ENCODE measurements around the gene HYAL2. TPM values are rescaled to one million over a fixed set of nuclear protein-coding genes. Genes with fewer than 3 reads are reported as not detected.

HYAL2 gene
- polyA plus RNA-seq, 1 donor from 2014 or later, result 116 TPM

DNA sequence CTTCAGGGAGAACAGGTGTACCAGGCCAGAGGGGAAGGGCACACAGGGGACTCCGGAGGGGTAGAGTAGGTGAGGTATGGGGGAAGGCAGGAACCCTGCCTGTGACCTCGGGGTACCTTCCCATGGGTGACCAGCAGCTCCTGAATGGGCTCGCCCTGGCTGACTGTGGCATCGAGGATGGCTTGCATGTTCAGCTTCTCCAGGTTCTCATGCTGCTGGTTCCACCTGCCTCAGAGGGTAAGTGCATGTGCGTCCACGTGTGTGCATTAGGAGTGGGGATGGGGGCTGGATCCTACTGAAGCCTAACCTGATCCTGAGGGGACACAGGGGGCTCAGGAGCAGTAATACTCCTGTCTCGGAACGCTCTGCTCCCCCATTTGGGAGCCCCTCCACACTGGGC is 22.5 kb upstream of the HYAL2 start:
- TF ChIP-seq, protein P1, sequence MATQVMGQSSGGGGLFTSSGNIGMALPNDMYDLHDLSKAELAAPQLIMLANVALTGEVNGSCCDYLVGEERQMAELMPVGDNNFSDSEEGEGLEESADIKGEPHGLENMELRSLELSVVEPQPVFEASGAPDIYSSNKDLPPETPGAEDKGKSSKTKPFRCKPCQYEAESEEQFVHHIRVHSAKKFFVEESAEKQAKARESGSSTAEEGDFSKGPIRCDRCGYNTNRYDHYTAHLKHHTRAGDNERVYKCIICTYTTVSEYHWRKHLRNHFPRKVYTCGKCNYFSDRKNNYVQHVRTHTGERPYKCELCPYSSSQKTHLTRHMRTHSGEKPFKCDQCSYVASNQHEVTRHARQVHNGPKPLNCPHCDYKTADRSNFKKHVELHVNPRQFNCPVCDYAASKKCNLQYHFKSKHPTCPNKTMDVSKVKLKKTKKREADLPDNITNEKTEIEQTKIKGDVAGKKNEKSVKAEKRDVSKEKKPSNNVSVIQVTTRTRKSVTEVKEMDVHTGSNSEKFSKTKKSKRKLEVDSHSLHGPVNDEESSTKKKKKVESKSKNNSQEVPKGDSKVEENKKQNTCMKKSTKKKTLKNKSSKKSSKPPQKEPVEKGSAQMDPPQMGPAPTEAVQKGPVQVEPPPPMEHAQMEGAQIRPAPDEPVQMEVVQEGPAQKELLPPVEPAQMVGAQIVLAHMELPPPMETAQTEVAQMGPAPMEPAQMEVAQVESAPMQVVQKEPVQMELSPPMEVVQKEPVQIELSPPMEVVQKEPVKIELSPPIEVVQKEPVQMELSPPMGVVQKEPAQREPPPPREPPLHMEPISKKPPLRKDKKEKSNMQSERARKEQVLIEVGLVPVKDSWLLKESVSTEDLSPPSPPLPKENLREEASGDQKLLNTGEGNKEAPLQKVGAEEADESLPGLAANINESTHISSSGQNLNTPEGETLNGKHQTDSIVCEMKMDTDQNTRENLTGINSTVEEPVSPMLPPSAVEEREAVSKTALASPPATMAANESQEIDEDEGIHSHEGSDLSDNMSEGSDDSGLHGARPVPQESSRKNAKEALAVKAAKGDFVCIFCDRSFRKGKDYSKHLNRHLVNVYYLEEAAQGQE (IDR thresholded peaks at IDR 0.05; ENCODE audit: borderline replicate concordance), result no peak
- TF ChIP-seq TAF1 (IDR thresholded peaks at IDR 0.05; ENCODE audit: low read depth) (no peak), EZH2 (IDR thresholded peaks at IDR 0.05; ENCODE audit: borderline replicate concordance, insufficient read depth, low read length, poor library complexity, severe bottlenecking) (no peak), RAD21 (conservative IDR thresholded peaks at IDR 0.05) (no peak), POLR2AphosphoS5 (IDR thresholded peaks at IDR 0.05) (no peak), SMC3 (conservative IDR thresholded peaks at IDR 0.05; ENCODE audit: poor library complexity) (no peak), EP300 (conservative IDR thresholded peaks at IDR 0.05; ENCODE audit: poor library complexity, severe bottlenecking) (no peak), MXI1 (conservative IDR thresholded peaks at IDR 0.05; ENCODE audit: poor library complexity, severe bottlenecking) (no peak)
- TF ChIP-seq, protein P2, sequence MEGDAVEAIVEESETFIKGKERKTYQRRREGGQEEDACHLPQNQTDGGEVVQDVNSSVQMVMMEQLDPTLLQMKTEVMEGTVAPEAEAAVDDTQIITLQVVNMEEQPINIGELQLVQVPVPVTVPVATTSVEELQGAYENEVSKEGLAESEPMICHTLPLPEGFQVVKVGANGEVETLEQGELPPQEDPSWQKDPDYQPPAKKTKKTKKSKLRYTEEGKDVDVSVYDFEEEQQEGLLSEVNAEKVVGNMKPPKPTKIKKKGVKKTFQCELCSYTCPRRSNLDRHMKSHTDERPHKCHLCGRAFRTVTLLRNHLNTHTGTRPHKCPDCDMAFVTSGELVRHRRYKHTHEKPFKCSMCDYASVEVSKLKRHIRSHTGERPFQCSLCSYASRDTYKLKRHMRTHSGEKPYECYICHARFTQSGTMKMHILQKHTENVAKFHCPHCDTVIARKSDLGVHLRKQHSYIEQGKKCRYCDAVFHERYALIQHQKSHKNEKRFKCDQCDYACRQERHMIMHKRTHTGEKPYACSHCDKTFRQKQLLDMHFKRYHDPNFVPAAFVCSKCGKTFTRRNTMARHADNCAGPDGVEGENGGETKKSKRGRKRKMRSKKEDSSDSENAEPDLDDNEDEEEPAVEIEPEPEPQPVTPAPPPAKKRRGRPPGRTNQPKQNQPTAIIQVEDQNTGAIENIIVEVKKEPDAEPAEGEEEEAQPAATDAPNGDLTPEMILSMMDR (IDR thresholded peaks at IDR 0.05; ENCODE audit: poor library complexity, severe bottlenecking), result no peak
- H3K27ac ChIP-seq (ENCODE audit: low read length), result no peak overlapping the region
- H2AFZ ChIP-seq (ENCODE audit: low read depth, low read length), result no peak overlapping the region
- H3K4me2 ChIP-seq (ENCODE audit: low read length), result no peak overlapping the region
- peak overlapping the region; percentile 5 for H3K9ac ChIP-seq (ENCODE audit: low read length)
- H3K4me3 ChIP-seq (ENCODE audit: low read length), result peak overlapping the region; percentile 54
- H3K36me3 ChIP-seq (ENCODE audit: insufficient read depth, low read length), result no peaks in the 10 kb centered on the region
- H3K27me3 ChIP-seq (ENCODE audit: insufficient read depth, low read depth, low read length), result peaks cover 38% of the 10 kb centered on the region
- no peaks in the 10 kb centered on the region for H4K20me1 ChIP-seq (ENCODE audit: insufficient read depth)
- no peaks in the 10 kb centered on the region for H3F3A ChIP-seq (ENCODE audit: insufficient read depth, low read length, poor library complexity, severe bottlenecking)
- H3K9me2 ChIP-seq (ENCODE audit: insufficient read depth, low read length), result no peaks in the 10 kb centered on the region
- peaks cover 6% of the 10 kb centered on the region for H3K79me2 ChIP-seq (replicated peaks; ENCODE audit: insufficient read depth, low read length)
- H3K9me3 ChIP-seq (ENCODE audit: low read length), result no peaks in the 10 kb centered on the region

DNA sequence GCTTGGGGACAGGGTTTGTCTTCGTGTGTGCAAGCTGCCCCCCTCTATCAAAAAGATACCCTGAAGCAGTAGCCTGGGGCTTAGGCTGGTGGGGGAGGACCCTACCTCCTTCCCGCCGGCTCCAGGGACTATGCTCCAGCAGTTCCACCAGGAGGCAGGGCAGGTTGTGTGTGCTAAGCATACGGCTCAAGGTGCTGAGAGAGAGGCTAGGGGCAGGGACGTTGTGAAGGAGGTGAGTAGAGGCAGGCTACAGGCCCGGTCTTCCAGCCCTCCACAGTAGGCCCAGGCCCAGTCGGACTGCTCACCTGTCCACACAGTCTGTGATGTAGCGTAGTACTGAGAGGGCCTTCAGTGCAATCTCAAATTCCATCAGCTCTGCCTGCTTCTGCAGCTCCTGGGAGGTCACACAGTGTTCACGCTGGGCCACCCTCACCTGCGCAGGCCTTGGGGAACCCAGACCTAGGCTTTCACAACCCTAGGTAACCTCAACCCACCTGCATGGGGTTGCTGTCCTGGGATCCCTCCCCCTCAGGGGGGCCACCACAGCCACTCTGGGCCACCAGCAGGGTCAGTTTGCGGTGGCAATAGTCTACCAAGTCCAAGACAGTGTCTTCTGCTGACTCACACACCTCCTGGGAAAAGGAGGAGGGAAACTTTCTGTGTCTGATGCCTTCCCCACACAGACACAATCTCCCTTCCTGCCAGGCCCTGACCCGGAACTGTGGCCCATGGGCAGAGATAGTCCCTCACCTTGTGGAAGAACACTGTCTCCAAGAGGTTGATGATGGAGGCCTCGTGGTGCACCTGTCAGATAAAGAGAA is 20.5 kb upstream of the HYAL2 start:
- Histone ChIP-seq H3K9ac (ENCODE audit: low read length) (no peak overlapping the region), H3K4me2 (ENCODE audit: low read length) (no peak overlapping the region), H3K9me2 (ENCODE audit: insufficient read depth, low read length) (no peaks in the 10 kb centered on the region), H3K9me3 (ENCODE audit: low read length) (no peaks in the 10 kb centered on the region), H3K36me3 (ENCODE audit: insufficient read depth, low read length) (no peaks in the 10 kb centered on the region), H3K27me3 (ENCODE audit: insufficient read depth, low read depth, low read length) (peaks cover 43% of the 10 kb centered on the region), H3K4me3 (ENCODE audit: low read length) (no peak overlapping the region), H4K20me1 (ENCODE audit: insufficient read depth) (no peaks in the 10 kb centered on the region), H2AFZ (ENCODE audit: low read depth, low read length) (no peak overlapping the region), H3F3A (ENCODE audit: insufficient read depth, low read length, poor library complexity, severe bottlenecking) (no peaks in the 10 kb centered on the region), H3K27ac (ENCODE audit: low read length) (no peak overlapping the region), H3K79me2 (replicated peaks; ENCODE audit: insufficient read depth, low read length) (no peaks in the 10 kb centered on the region)
- TF ChIP-seq, protein P1 (IDR thresholded peaks at IDR 0.05; ENCODE audit: borderline replicate concordance), result no peak
- TF ChIP-seq TAF1 (IDR thresholded peaks at IDR 0.05; ENCODE audit: low read depth), result no peak
- TF ChIP-seq, protein P2 (IDR thresholded peaks at IDR 0.05; ENCODE audit: poor library complexity, severe bottlenecking), result no peak
- TF ChIP-seq SMC3 (conservative IDR thresholded peaks at IDR 0.05; ENCODE audit: poor library complexity), result no peak
- no peak for TF ChIP-seq EP300 (conservative IDR thresholded peaks at IDR 0.05; ENCODE audit: poor library complexity, severe bottlenecking)
- no peak for TF ChIP-seq EZH2 (IDR thresholded peaks at IDR 0.05; ENCODE audit: borderline replicate concordance, insufficient read depth, low read length, poor library complexity, severe bottlenecking)
- no peak for TF ChIP-seq POLR2AphosphoS5 (IDR thresholded peaks at IDR 0.05)
- TF ChIP-seq MXI1 (conservative IDR thresholded peaks at IDR 0.05; ENCODE audit: poor library complexity, severe bottlenecking), result no peak

All from neural cell (in vitro differentiated cells).